ENCODE data around the gene TRPC4.

TRPC4 gene

GRCh38 chr13:37651891-37652290 is 217.7 kb downstream of the TRPC4 start:
- FAIRE-seq: no peak

- no peak for FAIRE-seq
Observed at GRCh38 chr13:37648609-37649008, 221.0 kb downstream of the TRPC4 start.

GRCh38 chr13:37647031-37647650 is 222.4 kb downstream of the TRPC4 start:
- FAIRE-seq: no peak

- no peak for FAIRE-seq
Observed at GRCh38 chr13:37646531-37646930, 223.0 kb downstream of the TRPC4 start.

GRCh38 chr13:37645181-37645740 is 224.3 kb downstream of the TRPC4 start:
- FAIRE-seq: no peak

GRCh38 chr13:37641391-37641790 is 228.2 kb downstream of the TRPC4 start:
- FAIRE-seq: no peak

- no peak for FAIRE-seq
Observed at GRCh38 chr13:37640499-37640898, 229.1 kb downstream of the TRPC4 start.

GRCh38 chr13:37636701-37637100 is 232.9 kb downstream of the TRPC4 start:
- FAIRE-seq: no peak

- FAIRE-seq: no peak
Observed at GRCh38 chr13:37632294-37632693, 237.3 kb downstream of the TRPC4 start.

- FAIRE-seq: no peak
Observed at GRCh38 chr13:37627428-37627827, 242.1 kb downstream of the TRPC4 start.

GRCh38 chr13:37621811-37622361 is 247.7 kb downstream of the TRPC4 start:
- no peak for FAIRE-seq

GRCh38 chr13:37618554-37618953 is 251.0 kb downstream of the TRPC4 start:
- no peak for FAIRE-seq

GRCh38 chr13:37617173-37617572 is 252.4 kb downstream of the TRPC4 start:
- FAIRE-seq: no peak

- no peak for FAIRE-seq
Observed at GRCh38 chr13:37616131-37616530, 253.4 kb downstream of the TRPC4 start.

GRCh38 chr13:37615276-37615675 is 254.3 kb downstream of the TRPC4 start:
- FAIRE-seq: no peak

GRCh38 chr13:37613638-37614037 is 255.9 kb downstream of the TRPC4 start:
- FAIRE-seq: no peak

- no peak for FAIRE-seq
Observed at GRCh38 chr13:37613236-37613635, 256.3 kb downstream of the TRPC4 start.

GRCh38 chr13:37608750-37609339 is 260.7 kb downstream of the TRPC4 start:
- FAIRE-seq: no peak

GRCh38 chr13:37602733-37603381 is 266.7 kb downstream of the TRPC4 start:
- no peak for FAIRE-seq

GRCh38 chr13:37601648-37602440 is 267.7 kb downstream of the TRPC4 start:
- FAIRE-seq: no peak

- FAIRE-seq: no peak
Observed at GRCh38 chr13:37599519-37599918, 270.1 kb downstream of the TRPC4 start.

- FAIRE-seq: no peak
Observed at GRCh38 chr13:37598597-37598996, 271.0 kb downstream of the TRPC4 start, which contains the start of gene POSTN. POSTN (minus strand) TSS chr13:37598768; CDS start chr13:37598726, 42 bp downstream.

GRCh38 chr13:37597477-37598025 is 272.0 kb downstream of the TRPC4 start:
- no peak for FAIRE-seq

Measured in TTC549 (cell line).